ENCODE measurements around the gene NUP155.
"Not testable (repeated sequence)": the region's sequence is repeated elsewhere in the genome, so short reads cannot be mapped to it uniquely, and the experiment has no call there.

Gene NUP155

DNA sequence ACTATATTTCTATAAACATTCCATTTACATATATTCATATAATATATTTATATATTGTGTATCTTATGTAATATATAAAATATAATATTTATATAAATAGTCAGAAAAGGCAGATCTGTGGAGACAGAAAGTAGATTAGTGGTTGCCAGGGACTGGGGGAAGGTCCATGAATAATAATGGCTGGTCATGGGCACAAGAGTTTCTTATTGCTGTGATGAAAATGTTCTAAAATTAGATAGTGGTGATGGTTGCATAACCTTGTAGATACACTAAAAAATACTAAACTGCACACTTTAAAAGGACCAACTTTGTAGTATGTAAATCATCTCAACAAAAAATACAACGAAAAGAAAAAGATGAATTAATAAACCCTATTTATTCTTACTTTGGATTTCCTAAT, 47.3 kb downstream of the NUP155 start:
- TF ChIP-seq, protein P1, sequence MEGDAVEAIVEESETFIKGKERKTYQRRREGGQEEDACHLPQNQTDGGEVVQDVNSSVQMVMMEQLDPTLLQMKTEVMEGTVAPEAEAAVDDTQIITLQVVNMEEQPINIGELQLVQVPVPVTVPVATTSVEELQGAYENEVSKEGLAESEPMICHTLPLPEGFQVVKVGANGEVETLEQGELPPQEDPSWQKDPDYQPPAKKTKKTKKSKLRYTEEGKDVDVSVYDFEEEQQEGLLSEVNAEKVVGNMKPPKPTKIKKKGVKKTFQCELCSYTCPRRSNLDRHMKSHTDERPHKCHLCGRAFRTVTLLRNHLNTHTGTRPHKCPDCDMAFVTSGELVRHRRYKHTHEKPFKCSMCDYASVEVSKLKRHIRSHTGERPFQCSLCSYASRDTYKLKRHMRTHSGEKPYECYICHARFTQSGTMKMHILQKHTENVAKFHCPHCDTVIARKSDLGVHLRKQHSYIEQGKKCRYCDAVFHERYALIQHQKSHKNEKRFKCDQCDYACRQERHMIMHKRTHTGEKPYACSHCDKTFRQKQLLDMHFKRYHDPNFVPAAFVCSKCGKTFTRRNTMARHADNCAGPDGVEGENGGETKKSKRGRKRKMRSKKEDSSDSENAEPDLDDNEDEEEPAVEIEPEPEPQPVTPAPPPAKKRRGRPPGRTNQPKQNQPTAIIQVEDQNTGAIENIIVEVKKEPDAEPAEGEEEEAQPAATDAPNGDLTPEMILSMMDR (IDR thresholded peaks at IDR 0.05; ENCODE audit: low read depth, low read length): no peak
- H3K4me3 ChIP-seq (ENCODE audit: low read depth, low read length): no peak overlapping the region
- DNase-seq (ENCODE audit: low read depth, low spot score): no peak
- in situ Hi-C loops (cut with HindIII; ENCODE audit: low sequenced_read_pairs): no loop called here

DNA sequence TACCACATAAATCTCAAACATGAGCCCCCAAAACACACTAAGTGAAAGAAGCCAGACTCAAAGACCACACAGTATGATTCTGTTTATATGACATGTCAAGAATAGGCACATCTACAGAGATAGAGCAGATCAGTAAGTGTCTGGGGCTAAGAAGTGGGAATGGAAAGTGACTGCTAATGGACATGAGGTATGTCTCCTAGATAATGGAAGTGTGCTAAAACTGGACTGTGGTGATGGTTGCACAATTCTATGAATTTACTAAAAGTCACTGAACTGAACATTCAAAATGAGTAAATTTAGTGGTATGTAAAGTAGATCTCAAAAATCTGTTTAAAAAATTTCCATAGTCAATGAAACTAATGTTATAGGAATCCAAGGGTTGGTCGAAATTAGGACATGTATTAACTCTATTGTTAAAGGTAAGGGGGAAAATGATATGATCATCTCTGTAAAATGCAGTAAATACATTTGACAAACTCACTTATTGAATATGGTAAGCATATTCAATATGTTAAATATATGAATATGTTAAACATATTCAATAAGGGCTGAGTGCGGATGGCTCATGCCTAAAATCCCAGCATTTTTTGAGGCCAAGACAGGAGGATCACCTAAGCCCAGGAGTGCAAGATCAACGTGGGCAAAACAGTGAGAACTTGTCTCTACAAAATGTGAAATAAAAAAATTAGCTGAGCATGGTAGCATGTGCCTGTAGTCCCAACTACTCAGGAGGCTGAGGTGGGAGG, 51.7 kb downstream of the NUP155 start:
- in situ Hi-C loops (cut with HindIII; ENCODE audit: low sequenced_read_pairs): no loop called here
- H3K4me3 ChIP-seq (ENCODE audit: low read depth, low read length): no peak overlapping the region
- DNase-seq (ENCODE audit: low read depth, low spot score): no peak
- TF ChIP-seq, protein P1 (IDR thresholded peaks at IDR 0.05; ENCODE audit: low read depth, low read length): no peak

DNA sequence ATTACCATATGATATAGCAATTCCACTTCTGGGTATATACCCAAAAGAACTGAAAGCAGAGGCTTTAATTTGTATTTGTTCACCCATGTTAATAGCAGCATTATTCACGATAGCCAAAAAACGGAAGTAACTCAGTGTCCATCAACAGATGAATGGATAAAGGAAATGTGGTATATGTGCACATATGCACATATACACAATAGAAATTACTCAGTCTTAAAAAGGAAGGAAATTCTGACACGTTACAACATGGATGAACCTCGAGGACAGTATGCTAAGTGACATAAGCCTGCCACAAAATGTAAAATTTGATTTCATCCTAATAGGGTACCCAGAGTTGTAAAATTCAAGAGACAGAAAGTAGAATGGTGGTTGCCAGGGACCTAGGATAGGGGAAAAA, 54.9 kb downstream of the NUP155 start:
- DNase-seq (ENCODE audit: low read depth, low spot score): no peak
- H3K4me3 ChIP-seq (ENCODE audit: low read depth, low read length): no peak overlapping the region
- in situ Hi-C loops (cut with HindIII; ENCODE audit: low sequenced_read_pairs): no loop called here
- TF ChIP-seq, protein P1 (IDR thresholded peaks at IDR 0.05; ENCODE audit: low read depth, low read length): no peak

DNA sequence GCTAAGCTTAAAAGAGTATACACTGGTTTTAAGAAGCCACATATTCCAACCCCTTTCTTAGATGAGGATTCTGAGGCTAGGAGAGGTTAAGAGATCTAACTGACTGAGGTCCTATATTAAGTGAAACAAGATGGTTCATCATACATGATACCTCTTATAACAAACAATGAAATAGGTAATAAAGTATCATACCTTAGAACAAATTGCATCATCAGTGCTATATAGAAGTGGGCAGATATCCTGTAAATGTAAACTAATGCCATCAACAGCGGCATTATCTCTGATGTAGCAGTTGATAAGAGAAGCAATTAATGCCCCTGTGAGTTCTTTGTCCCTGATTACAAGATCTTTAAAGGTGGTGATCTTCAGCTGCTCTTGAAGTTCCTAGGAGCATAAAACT, 60.5 kb downstream of the NUP155 start:
- in situ Hi-C loops (cut with HindIII; ENCODE audit: low sequenced_read_pairs): no loop called here
- DNase-seq (ENCODE audit: low read depth, low spot score): no peak
- TF ChIP-seq, protein P1 (IDR thresholded peaks at IDR 0.05; ENCODE audit: low read depth, low read length): no peak
- H3K4me3 ChIP-seq (ENCODE audit: low read depth, low read length): no peak overlapping the region

DNA sequence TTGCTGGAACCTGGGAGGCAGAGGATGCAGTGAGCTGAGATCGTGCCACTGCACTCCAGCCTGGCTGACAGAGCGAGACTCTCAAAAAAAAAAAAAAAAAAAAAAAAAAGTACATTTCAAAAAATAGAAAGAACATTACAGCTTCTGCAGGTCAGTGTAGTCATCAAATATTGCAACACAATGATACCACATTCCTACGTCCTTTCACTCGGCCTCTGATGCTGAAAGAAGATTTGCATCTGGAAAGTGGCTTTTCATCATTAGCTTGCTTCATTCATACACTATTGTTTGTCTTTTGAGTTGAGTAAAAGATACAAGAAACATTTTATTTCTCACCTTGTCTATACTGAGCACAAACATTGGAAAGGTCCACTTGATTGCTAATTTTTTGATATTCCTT, 62.1 kb downstream of the NUP155 start:
- TF ChIP-seq, protein P1 (IDR thresholded peaks at IDR 0.05; ENCODE audit: low read depth, low read length): no peak
- H3K4me3 ChIP-seq (ENCODE audit: low read depth, low read length): no peak overlapping the region
- DNase-seq (ENCODE audit: low read depth, low spot score): no peak
- in situ Hi-C loops (cut with HindIII; ENCODE audit: low sequenced_read_pairs): no loop called here

DNA sequence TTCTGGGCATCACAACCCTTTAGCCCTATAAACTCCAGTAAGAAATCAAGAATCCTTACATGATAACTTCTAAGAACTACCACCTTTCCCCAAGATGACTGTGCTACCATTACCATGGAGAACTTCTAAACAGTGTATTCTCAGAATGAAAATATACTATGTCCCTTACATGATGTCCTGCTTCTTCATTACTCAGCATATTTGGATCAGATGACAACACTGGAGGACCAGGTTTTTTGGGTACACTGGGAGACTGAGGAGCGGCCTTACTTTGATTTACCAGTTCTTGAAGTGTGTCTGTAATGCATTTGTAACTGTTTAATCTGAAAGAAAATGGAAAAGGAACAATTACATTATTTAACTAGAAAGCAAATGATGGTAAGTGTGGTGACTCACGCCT, 66.0 kb downstream of the NUP155 start:
- in situ Hi-C loops (cut with HindIII; ENCODE audit: low sequenced_read_pairs): no loop called here
- TF ChIP-seq, protein P1 (IDR thresholded peaks at IDR 0.05; ENCODE audit: low read depth, low read length): no peak
- no peak overlapping the region for H3K4me3 ChIP-seq (ENCODE audit: low read depth, low read length)
- no peak for DNase-seq (ENCODE audit: low read depth, low spot score)

DNA sequence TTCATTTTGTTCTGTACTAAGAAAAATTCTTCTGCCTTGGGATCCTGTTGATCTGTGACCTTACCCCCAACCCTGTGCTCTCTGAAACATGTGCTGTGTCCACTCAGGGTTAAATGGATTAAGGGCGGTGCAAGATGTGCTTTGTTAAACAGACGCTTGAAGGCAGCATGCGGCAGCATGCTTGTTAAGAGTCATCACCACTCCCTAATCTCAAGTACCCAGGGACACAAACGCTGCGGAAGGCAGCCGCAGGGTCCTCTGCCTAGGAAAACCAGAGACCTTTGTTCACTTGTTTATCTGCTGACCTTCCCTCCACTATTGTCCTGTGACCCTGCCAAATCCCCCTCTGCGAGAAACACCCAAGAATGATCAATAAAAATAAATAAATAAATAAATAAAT, 74.6 kb downstream of the NUP155 start:
- DNase-seq (ENCODE audit: low read depth, low spot score); H3K4me3 ChIP-seq (ENCODE audit: low read depth, low read length); in situ Hi-C loops (cut with HindIII; ENCODE audit: low sequenced_read_pairs): not testable (repeated sequence)
